NCI-H146 (cell line): ENCODE data around the gene NRXN3.

Experiments
- DNase-seq: peaks from one replicate; lab custom pipeline; 2025; lab: John Stamatoyannopoulos, UW

NRXN3 gene

GRCh38 chr14:78637489-78637888, 467.3 kb downstream of the NRXN3 start:
- DNase-seq = no peak

DNA sequence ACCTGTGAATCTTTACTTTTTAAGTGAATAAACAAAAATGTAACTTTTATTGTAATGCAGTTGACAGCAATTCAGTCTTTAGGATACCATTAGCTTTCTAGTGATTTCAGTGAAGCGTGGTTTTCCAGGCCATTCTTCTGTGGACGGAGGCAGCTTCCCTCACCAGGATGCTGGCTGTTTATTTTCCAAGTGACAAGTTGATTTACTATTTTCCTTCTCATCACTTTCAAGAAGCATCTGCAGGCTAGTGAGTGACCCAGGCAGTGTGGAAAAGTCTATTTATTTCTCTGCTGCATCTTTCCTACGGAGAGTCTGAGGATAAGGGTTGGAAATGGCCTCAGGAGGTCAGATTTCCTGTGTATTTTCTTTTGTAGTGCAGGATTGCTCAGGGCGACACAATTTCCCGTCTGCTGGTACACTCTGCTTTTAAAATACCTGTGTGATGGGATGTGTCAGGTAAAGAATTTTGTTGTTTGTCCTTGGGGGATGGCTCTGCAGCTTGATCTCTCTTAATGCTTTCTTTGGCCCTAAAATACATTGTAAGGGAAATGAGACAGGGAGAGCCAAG, 467.8 kb downstream of the NRXN3 start:
- DNase-seq = peak; percentile 4

DNA sequence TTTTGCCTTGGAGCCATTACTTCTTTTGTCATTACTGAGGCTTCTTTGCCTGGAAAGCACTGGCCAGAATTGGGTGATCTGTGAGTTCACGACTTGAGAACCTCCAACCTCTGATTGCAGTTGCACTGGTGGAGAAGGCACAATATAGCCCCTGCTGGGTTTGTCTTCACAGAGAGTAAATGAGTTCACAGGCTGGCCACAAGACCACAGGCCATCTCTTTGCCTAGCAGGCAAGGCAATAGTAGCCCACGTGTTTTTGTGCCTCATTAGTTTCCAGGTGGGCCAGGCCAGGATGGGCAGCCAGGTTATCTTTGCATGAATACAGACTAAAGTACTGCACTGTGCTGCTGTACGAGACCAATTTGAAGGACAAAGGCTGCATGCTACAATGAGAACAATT, 468.8 kb downstream of the NRXN3 start:
- DNase-seq = peak; percentile 82

DNA sequence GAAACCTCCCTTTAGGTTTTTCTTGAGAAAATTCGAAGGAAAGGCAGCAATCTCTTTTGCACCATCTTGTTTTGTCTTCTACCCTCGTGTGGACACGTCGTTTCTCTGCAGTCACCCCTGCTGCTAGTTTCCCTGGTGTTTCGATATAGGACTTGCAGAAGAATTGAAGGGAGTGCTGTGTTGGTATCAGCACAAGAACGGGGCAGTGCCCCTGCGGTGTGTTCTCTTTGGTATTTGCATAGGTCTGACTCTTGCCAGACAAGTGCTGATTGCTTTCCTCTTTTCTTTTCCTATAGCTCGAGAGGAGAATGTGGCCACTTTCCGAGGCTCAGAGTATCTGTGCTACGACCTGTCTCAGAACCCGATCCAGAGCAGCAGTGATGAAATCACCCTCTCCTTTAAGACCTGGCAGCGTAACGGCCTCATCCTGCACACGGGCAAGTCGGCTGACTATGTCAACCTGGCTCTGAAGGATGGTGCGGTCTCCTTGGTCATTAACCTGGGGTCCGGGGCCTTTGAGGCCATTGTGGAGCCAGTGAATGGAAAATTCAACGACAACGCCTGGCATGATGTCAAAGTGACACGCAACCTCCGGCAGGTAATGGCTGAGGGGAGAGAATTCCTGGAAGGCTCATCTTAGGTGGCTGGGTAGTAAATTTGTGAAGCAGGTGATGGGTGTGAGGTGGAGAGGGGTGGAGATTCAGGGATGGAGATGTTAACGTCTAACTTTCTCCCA, 474.8 kb downstream of the NRXN3 start:
- DNase-seq = no peak

- DNase-seq = no peak
These were observed 482.6 kb downstream of the NRXN3 start for GRCh38 chr14:78652727-78653126.

DNA sequence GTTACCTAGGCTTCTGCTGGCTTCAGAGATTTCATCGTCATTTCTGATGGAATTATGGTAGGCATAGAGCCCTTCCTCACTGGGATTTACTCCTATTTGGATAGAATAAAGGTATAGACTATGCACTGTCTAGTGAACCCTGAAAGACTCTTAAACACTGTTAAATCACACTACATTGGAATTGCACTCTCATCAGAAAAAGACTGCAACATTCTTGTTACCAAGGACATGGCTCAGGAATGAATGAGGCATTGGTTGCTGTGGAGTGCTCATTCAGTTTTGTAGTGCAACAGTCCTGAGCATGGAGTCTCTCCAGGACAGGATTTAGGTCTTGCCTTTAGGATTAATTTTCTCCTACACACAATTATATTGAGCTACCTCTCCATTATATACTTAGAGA, 483.0 kb downstream of the NRXN3 start:
- DNase-seq = no peak

- no peak for DNase-seq
These were observed 487.3 kb downstream of the NRXN3 start for GRCh38 chr14:78657451-78657850.

GRCh38 chr14:78664841-78665240, 494.7 kb downstream of the NRXN3 start:
- no peak for DNase-seq

- DNase-seq = no peak
These were observed 496.3 kb downstream of the NRXN3 start for GRCh38 chr14:78666336-78667056.

DNA sequence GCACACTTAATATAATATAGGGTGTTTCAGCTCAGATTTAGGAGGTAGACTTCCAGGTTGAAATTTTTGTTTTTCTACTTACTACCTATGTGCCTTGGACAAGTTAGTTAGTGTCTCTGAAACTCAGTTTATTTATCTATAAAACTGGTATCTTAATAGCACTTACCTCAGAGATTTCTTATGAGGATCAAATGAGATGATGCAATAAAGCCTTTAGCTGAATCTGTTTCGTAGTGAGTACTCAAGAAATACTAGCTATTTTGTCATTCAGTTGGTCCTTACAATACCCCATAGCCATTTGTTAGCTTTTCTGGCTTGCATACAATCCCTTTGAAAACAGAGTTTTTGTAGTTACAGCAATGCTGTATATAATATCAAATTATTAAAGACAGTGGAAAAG, 497.0 kb downstream of the NRXN3 start:
- no peak for DNase-seq

DNA sequence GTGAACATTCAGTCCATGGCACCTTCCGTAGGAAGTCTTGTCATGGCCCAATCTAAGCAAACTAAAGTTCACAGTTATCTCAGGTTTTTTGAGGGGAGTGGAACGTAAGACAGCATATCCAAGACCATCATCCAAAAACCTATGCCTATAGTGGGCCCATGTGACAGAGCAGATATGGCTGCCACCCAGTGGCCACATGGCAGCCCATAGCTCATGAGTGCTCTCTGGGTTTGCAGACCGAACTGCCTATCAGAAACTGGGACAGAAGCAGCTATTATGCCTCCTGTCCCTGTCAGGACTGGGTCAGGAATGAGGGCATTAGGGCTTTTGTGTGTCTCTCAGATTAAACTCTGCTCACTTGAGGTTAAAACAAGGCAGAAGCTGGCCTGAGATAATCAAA, 503.7 kb downstream of the NRXN3 start:
- DNase-seq = no peak

DNA sequence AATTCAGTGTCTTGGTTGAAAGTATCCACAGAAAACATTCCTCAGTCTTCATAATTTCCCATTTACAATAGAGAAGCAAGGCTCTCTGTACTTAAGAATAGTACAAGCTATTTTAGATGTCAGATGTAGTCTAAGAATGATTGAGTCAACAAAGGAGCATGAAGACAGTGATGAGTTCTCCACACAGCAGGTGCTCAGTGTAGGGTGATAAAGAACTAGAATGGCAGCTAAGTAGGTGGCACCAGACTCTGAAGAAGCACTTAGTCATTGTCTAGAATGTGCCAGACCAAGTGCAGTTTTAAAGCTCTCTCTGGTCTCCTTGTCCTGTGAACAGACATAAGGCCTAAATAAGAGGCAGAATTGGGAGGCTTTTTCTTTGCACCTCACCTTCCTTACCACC, 504.6 kb downstream of the NRXN3 start:
- no peak for DNase-seq

DNA sequence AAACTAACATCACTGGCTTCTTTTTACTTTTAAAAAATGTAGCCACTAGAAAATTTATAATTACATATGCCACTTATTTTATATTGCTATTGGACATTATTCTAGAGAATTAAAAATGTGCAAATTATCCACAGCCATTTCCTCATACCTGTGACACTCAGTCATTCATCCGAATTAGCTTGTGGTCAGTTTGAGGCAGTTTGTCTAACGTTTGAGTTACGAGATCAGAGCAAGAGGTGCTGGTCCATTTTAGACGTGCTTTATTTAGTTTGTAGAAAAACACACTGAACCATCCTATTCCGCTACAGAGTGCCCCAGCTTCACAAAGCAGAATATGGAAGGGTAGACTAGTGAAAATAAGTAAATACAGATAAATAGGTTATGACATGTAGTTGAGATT, 513.0 kb downstream of the NRXN3 start:
- DNase-seq = no peak

DNA sequence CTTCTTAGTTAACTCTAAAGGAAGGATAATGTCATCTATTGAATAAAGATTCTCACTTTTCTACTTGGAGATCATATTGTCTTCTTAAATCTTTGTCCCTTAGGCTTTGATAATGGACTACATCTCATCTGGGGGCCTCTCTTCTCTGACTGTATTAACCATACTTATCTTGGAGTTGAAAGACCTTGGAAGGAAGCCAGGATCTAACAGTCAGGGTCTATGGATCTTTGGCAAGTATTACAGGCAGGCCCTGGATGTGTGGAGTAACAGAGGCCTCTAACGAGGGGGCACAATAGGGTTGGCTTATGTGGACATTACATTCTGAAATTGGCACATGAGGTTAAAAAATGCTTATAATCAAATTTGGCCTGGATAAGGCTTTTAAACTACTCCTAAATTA, 513.8 kb downstream of the NRXN3 start:
- DNase-seq = no peak

GRCh38 chr14:78688503-78688902, 518.3 kb downstream of the NRXN3 start:
- no peak for DNase-seq

- no peak for DNase-seq
These were observed 520.7 kb downstream of the NRXN3 start for GRCh38 chr14:78690836-78691235.

GRCh38 chr14:78697341-78697740, 527.2 kb downstream of the NRXN3 start:
- DNase-seq = peak; percentile 22

GRCh38 chr14:78698991-78699390, 528.8 kb downstream of the NRXN3 start:
- no peak for DNase-seq

DNA sequence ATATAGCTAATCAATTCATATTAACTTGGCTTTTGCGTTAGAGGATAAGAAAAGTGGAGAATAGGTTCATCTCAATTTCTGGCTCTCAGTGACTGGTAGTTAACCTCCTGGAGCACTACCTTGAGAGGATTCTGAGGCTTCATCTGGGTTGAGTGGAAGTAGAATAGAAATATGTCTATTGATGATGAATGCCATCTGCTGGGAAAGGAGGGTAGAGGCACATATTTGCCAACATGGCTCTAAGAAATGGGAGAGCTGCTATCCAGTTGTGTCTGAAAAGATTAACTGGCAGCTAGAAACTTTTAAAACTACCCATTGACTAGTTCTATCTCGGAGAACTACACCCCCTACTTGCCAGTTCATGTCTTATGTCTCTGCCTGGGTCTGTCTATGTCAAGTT, 530.1 kb downstream of the NRXN3 start:
- peak; percentile 2 for DNase-seq

GRCh38 chr14:78701246-78701645, 531.1 kb downstream of the NRXN3 start:
- no peak for DNase-seq

DNA sequence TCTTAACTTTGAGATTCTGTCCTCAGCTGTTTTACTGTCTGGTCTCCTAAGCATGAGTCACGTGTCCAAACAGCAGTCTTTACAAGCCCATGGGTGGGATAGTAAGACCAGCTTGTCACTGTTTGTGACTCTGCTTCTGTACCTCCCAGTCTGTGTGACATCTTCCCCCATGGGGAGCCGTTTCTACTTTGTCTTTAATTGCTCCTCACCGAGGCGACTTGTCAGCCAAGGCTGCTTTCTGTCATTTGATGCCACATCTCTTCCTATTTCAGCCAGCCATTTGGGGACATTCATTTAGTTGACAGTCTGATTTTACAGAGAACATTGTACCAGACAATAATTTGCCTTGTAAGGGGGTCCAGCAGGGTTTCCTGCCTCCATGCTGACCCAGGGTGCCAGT, 534.8 kb downstream of the NRXN3 start:
- no peak for DNase-seq

GRCh38 chr14:78705989-78706388, 535.8 kb downstream of the NRXN3 start:
- DNase-seq = no peak

- peak; percentile 71 for DNase-seq
These were observed 539.8 kb downstream of the NRXN3 start for GRCh38 chr14:78709795-78710557.
